ENCODE data around the gene WIPI1. TPM values are rescaled to one million over a fixed set of nuclear protein-coding genes. Genes with fewer than 3 reads are reported as not detected.

Gene WIPI1
- total RNA-seq, 1 donor from 2014 or later: 37.3 TPM

DNA sequence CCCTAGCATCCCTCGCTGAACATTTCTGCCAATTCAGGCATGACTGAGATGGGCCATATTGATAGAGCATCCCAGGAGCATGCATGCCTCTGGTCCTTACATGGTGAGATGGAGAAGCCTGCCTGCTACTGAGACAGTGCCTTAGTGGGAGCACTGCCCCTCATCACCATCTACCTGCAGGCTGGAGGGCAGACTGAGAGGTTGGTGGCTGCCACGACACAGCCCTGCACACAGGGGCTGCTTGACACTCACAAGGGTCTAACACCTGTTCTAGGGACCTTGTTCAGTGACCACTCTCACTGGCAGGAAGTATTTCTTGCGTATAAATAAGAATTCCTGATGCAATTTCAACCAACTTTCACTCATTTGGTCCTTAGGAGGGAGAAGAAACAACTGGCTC is 34.0 kb downstream of the WIPI1 start:
- Histone ChIP-seq H3K4me1 (no peaks in the 10 kb centered on the region), H3K36me3 (peaks cover 0 to 60% of the 10 kb centered on the region in 2 donors), H3K9me3 (no peaks in the 10 kb centered on the region), H3K27me3 (no peaks in the 10 kb centered on the region), H3K27ac (no peak overlapping the region), H3K4me3 (no peak overlapping the region)
- intact Hi-C loops (cut with DNase I): loop anchor here (10.0 kb wide), 1 partner anchor 148 kb away; no protein-coding TSS in a partner anchor
- no peak for TF ChIP-seq POLR2AphosphoS5 (IDR thresholded peaks at IDR 0.05; ENCODE audit: insufficient read depth in 1 of 2, low read depth in 1 of 2)
- TF ChIP-seq, protein P1, sequence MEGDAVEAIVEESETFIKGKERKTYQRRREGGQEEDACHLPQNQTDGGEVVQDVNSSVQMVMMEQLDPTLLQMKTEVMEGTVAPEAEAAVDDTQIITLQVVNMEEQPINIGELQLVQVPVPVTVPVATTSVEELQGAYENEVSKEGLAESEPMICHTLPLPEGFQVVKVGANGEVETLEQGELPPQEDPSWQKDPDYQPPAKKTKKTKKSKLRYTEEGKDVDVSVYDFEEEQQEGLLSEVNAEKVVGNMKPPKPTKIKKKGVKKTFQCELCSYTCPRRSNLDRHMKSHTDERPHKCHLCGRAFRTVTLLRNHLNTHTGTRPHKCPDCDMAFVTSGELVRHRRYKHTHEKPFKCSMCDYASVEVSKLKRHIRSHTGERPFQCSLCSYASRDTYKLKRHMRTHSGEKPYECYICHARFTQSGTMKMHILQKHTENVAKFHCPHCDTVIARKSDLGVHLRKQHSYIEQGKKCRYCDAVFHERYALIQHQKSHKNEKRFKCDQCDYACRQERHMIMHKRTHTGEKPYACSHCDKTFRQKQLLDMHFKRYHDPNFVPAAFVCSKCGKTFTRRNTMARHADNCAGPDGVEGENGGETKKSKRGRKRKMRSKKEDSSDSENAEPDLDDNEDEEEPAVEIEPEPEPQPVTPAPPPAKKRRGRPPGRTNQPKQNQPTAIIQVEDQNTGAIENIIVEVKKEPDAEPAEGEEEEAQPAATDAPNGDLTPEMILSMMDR (IDR thresholded peaks at IDR 0.05): no peak
- no peak for TF ChIP-seq POLR2A (IDR thresholded peaks at IDR 0.05)
- DNase-seq (ENCODE audit: extremely low spot score in 2 of 2): peak in 1 of 2 donors; percentile 54

DNA sequence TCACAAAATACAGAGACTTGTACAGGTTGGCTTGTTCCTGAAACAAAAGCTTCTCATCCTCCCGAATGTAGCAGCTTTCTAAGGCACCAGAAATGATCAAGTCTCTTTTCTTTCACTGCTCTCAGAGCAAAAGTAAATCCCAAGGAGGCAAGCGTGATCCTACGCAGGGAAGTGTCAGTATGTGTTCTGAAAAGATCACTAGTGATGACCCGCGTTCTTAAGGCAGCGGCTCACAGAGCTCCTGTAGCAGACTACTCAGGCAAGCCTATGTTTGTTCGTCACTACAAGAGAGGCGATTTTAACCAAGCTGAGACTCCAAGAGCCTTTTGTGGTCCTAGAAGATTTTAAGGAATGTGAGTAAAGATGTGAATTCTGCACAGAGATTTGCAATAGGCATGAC is 34.5 kb downstream of the WIPI1 start:
- peaks cover 0 to 56% of the 10 kb centered on the region in 2 donors for H3K36me3 ChIP-seq
- H3K4me1 ChIP-seq: no peaks in the 10 kb centered on the region
- intact Hi-C loops (cut with DNase I): loop anchor here (10.0 kb wide), 1 partner anchor 148 kb away; no protein-coding TSS in a partner anchor
- H3K4me3 ChIP-seq: no peak overlapping the region
- TF ChIP-seq, protein P1 (IDR thresholded peaks at IDR 0.05): no peak
- TF ChIP-seq POLR2AphosphoS5 (IDR thresholded peaks at IDR 0.05; ENCODE audit: insufficient read depth in 1 of 2, low read depth in 1 of 2): no peak
- no peak for TF ChIP-seq POLR2A (IDR thresholded peaks at IDR 0.05)
- DNase-seq (ENCODE audit: extremely low spot score in 2 of 2): peak in 1 of 2 donors; percentile 52
- no peaks in the 10 kb centered on the region for H3K9me3 ChIP-seq
- no peaks in the 10 kb centered on the region for H3K27me3 ChIP-seq
- no peak overlapping the region for H3K27ac ChIP-seq

DNA sequence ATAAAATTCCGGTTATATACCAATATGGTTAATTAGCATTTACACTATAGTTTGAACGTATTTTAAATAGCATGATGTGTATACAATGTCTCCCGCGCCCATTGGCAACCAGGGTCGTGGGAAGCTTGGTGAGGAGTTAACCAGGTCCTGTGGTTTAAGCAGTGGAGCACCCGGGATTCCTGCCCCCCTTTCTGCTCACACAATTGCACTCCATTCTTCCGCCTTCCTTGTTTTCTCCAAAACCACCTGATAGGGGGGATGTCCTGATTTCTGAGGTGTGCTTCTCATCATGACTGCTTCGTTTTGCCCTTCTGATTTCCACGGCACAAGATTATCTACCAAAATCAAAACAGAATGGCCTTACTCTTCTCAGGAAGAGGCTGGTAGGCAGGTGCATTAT is 35.8 kb downstream of the WIPI1 start:
- H3K36me3 ChIP-seq: peaks cover 0 to 44% of the 10 kb centered on the region in 2 donors
- TF ChIP-seq, protein P1 (IDR thresholded peaks at IDR 0.05): no peak
- TF ChIP-seq POLR2A (IDR thresholded peaks at IDR 0.05) (no peak), POLR2AphosphoS5 (IDR thresholded peaks at IDR 0.05; ENCODE audit: insufficient read depth in 1 of 2, low read depth in 1 of 2) (no peak)

DNA sequence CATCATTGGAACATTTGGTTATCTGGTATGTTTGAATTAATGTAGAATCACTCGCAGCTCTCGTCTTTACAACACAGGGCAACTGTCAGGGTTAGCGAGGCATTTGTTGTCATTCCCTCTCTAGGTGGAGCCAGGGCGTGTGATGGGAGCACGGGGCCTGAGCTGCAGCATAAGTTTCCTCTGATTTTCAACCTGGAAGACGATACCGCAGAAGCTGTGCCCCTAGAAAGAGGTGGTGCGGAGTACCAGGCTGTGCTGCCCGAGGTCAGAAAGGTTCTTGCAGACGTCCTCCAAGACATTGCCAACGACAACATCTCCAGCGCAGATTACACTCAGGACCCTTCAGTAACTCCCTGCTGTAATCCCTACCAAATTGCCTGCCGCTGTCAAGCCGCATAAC is 37.2 kb downstream of the WIPI1 start:
- intact Hi-C loops (cut with DNase I): loop anchor here (10.0 kb wide), 1 partner anchor 145 kb away; no protein-coding TSS in a partner anchor
- Histone ChIP-seq H3K4me3 (no peak overlapping the region), H3K9me3 (no peaks in the 10 kb centered on the region), H3K4me1 (no peaks in the 10 kb centered on the region), H3K27me3 (no peaks in the 10 kb centered on the region), H3K27ac (no peak overlapping the region), H3K36me3 (peaks cover 0 to 31% of the 10 kb centered on the region in 2 donors)
- TF ChIP-seq POLR2A (IDR thresholded peaks at IDR 0.05) (no peak), POLR2AphosphoS5 (IDR thresholded peaks at IDR 0.05; ENCODE audit: insufficient read depth in 1 of 2, low read depth in 1 of 2) (no peak)
- TF ChIP-seq, protein P1 (IDR thresholded peaks at IDR 0.05): no peak
- peak in 1 of 2 donors; percentile 64 for DNase-seq (ENCODE audit: extremely low spot score in 2 of 2)

More for the DNA sequence above, 35.8 kb downstream of the WIPI1 start:
- Histone ChIP-seq H3K4me1 (no peaks in the 10 kb centered on the region), H3K27me3 (no peaks in the 10 kb centered on the region), H3K27ac (no peak overlapping the region), H3K4me3 (no peak overlapping the region), H3K9me3 (no peaks in the 10 kb centered on the region)
- peak in 1 of 2 donors; percentile 44 for DNase-seq (ENCODE audit: extremely low spot score in 2 of 2)
- intact Hi-C loops (cut with DNase I): loop anchor here (10.0 kb wide), 1 partner anchor 147 kb away; no protein-coding TSS in a partner anchor

DNA sequence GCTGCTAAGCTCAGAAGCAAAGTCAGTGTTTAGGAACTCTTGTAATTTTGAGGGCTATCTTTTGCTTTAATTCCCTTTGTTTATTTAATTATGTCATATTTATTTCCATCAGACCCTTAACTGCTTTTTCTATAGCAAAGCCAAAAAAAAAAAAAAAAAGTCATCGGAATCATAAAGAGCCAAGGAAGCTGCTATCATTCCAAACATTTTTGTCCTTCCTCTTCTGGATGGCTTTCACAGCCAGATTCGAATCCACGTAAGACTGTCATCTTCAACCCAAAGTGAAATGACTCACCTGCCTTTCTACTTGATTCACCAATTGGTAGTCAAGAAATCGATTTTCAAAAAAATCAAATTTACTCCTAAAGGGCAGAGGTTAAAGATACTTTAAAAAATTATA is 38.4 kb downstream of the WIPI1 start:
- Histone ChIP-seq H3K36me3 (peaks cover 0 to 26% of the 10 kb centered on the region in 2 donors), H3K4me1 (no peaks in the 10 kb centered on the region), H3K27ac (no peak overlapping the region), H3K27me3 (no peaks in the 10 kb centered on the region), H3K4me3 (no peak overlapping the region), H3K9me3 (no peaks in the 10 kb centered on the region)
- no peak for DNase-seq (ENCODE audit: extremely low spot score in 2 of 2)
- TF ChIP-seq POLR2AphosphoS5 (IDR thresholded peaks at IDR 0.05; ENCODE audit: insufficient read depth in 1 of 2, low read depth in 1 of 2) (no peak), POLR2A (IDR thresholded peaks at IDR 0.05) (no peak)
- TF ChIP-seq, protein P1 (IDR thresholded peaks at IDR 0.05): no peak
- intact Hi-C loops (cut with DNase I): no loop called here
